Measurements from ENCODE around the gene ATF1. TPM values are rescaled to one million over a fixed set of nuclear protein-coding genes. Genes with fewer than 3 reads are reported as not detected.
A peak's percentile ranks its signal among the peaks of the same experiment; 100 is the strongest.
"Not testable (repeated sequence)": the region's sequence is repeated elsewhere in the genome, so short reads cannot be mapped to it uniquely, and the experiment has no call there.

The ATF1 gene
- polyA plus RNA-seq, 3 donors, result 6.2 to 18.7 (median 12.9) TPM

DNA sequence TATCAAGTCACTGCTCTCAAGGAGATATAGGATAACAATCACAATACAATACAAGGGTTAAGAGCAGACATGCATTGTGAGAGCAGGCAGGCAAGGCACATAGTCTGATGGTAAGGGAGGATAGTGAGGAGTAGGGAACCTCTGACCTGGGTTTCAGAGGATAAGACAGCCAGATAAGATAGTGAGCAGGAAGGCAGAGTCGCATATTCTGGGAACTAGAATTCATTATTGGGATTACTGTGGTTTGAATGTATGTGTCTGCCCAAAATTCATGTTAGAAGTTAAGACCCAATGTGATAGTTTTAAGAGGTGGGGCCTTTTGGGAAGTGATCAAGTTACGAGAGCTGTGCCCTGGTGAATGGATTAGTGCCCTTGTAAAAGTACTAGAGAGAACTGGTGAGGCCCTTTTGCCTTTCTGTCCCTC is 14.4 kb upstream of the ATF1 start:
- WGBS, 3 donors, result 86 to 96% (median 95%) methylated on average over 2 of the region's 2 CpGs
- no peak overlapping the region for H3K27ac ChIP-seq (ENCODE audit: low read depth, low read length)

DNA sequence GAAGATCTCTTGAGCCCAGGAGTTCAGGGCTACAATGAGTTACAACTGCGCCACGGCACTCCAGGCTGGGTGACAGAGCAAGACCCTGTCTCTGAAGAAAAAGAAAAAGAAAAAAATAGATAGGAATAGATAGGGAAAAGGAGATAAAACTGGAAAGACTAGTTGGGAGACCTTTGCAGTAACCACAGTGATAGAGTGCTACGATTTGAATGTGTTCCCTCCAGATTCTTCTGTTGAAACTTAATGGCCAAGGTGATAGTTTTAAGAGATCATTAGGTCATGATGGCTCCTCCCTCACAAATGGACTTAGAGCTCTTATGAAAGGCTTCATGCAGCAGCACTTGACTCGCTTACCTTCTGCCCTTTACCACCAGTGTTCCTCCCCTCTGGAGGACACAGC is 13.5 kb upstream of the ATF1 start:
- 90 to 100% (median 96%) methylated on average over 4 of the region's 4 CpGs for WGBS, 3 donors

DNA sequence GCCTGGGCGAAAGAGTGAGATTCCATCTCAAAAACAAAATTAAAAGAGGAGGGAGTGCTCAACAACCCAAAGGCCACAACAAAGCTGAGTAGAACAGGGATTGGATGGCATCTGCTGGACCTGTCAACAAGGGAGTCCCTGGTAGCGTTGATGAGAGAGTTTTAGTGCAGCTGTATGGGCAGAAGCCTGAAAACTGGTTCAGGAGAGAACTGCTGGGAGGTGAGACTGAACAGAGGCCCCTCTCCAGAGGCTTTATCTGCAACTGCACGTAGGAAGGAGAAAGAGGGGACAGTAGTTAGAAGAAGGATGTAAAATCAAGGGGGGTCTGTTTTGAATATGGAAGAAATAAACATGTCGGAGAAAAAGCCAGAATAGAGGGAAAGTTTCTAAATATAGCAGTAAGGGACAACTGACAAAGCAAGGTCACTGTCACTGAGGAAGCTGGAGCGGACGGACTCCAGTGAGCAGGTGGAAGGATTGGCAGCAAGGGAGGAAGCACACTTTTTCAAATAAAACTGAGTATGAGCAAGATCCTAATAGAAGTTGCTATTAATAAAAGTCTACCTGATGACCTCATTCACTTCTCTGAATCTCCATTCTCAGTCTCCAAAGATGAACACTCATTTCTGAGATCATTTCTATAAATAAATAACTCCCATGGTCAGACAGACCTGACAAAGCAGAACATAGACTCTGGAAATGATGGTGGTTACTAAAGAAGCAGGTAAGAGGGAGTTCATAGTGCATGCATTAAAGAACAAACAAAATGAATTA is 11.8 kb upstream of the ATF1 start:
- no peak overlapping the region for H3K27ac ChIP-seq (ENCODE audit: low read depth, low read length)
- 78 to 82% (median 78%) methylated on average over 6 of the region's 6 CpGs for WGBS, 3 donors

More for the DNA sequence above, 13.5 kb upstream of the ATF1 start:
- no peak overlapping the region for H3K27ac ChIP-seq (ENCODE audit: low read depth, low read length)

DNA sequence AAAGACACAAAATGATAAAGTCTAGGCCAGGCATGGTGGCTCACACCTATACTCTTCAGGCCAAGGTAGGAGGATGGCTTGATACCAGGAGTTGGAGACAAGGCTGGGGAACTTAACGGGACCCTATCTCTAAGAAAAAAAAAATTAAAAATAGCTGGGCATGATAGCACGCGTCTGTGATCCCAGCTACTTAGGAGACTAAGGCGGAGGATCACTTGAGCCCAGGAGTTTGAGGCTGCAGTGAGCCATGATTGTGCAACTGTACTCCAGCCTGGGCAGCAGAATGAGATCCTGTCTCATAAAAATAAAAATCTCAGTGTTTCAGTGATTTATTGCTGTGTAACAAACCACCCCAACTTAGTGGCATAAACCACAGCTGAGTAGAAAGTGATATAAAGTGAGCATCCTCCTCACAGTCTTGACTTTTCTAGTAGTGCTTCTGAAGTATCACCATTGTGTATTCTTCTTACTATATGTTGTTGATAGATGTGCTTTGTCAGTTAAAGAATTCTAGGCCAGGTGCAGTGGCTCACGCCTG is 10.6 kb upstream of the ATF1 start:
- 89 to 90% (median 90%) methylated on average over 5 of the region's 5 CpGs for WGBS, 3 donors
- no peak overlapping the region for H3K27ac ChIP-seq (ENCODE audit: low read depth, low read length)

DNA sequence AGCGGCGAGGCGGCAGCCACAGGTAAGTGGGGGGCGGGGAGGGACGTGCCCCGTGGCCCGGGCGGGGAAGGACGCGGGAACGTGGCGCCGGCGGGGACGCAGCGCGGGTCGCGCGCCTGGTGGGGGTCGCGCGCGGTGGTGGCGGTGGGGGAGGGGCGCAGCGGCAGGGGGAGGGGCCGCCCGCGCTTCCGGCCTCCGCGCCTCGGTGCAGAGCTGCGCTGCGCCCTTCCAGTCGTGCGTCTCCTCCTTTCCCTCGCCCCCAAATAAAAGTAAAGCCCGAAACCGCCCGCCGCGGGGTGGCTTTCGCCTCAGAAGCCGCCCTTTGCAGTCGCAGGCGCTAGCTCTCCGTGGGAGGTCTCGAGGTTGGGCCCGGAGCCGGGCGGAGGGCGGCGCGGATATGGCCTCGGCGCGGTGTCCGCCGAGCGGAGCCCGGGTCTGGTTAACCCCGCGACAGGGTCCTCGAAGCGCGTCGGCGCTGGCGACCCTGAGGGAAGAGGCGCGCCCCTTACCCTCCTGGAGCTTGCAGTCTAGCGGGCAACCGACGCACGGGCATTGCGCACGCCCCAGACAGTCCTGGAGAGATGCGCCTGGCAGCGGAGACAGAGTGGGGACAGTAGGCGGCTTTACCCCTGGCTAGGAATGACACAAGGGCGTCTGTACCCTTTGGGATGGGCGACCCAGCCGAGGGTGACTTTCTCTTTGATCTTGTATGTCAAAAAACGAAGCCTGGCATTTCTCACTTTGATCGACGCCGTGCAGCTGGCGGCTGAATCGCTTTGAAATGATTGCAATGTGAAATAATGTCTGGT is 589 bp downstream of the ATF1 start:
- 0 to 1% (median 0%) methylated on average over 85 to 91 of the region's 91 CpGs for WGBS, 3 donors

DNA sequence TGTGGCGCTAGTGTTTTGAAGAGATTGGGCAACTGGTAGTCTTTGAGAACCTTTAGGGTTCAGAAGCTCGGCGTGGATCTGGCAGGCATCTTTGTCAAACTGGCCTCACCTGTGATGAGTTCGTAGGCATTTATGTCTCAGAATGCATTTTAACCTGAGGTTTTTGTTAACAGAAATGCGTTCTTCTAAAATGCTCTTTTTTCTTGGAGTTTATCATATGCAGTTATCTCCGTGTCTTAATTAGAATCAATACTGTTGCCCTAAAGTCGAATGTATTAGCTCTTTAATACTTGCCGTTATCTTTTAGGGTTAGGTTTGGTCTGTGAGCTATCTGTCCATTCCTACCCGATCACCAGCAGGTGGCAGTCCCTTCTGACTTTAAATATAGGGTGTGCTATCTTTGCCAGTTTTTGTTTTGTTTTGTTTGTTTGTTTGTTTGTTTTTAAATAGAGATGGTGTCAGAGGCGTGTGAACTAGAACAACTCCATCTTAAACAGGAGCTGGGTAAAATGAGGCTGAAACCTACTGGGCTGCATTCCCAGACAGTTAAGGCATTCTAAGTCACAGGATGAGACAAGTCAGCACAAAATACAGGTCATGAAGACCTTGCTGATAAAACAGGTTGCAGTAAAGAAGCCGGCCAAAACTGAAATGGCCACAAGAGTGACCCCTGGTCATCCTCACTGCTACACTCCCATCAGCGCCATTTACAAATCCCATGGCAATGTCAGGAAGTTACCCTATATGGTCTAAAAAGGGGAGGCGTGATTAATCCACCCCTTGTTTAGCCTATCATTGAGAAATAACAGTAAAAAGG is 1.4 kb downstream of the ATF1 start:
- H3K27ac ChIP-seq (ENCODE audit: low read depth, low read length), result no peak overlapping the region
- 10 to 13% (median 11%) methylated on average over 13 of the region's 13 CpGs for WGBS, 3 donors

More for the DNA sequence above, 589 bp downstream of the ATF1 start:
- H3K27ac ChIP-seq (ENCODE audit: low read depth, low read length), result peak overlapping the region; percentile 83

DNA sequence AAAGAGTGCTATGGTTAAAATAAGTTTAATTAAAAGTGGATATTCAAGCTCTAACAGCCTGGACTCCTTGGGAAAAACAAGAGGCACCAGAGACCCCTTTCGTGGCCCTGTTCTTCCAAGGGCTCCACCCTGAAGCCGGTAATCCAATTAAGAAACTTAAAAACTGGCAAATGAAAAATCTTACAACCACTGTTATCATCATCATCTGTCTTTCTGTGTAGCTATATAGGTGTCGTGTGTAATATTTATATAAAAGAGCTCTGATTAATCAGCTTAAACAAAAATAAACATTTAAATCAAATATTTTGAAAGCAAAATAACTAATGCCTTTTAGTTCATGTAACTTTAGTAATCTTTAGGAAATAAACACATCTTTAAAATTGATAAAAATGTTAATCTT is 4.5 kb downstream of the ATF1 start:
- WGBS, 3 donors, result 60 to 91% (median 87%) methylated on average over 3 of the region's 3 CpGs
- no peak overlapping the region for H3K27ac ChIP-seq (ENCODE audit: low read depth, low read length)

DNA sequence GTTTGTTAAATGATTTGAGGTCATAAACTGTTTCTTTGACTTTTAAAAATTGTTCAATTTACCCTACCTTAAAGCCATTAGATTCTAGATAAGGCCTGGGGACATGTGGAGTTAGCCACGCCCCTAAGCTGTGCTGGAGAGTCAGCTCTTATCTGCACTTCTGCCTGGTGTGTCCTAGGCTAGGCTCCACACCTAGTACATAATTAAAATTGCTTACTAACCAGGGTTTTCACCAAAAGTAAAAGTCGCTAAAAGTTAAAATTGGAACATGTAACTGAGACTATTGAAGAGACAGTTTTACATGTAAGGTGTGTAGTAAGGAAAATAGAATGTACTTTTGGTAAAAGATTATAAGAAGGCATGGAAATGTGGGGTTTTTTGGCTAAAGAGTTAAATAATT is 4.9 kb downstream of the ATF1 start:
- not testable (repeated sequence) for H3K27ac ChIP-seq (ENCODE audit: low read depth, low read length)
- WGBS, 3 donors, result 53 to 88% (median 85%) methylated on average over 2 of the region's 2 CpGs

DNA sequence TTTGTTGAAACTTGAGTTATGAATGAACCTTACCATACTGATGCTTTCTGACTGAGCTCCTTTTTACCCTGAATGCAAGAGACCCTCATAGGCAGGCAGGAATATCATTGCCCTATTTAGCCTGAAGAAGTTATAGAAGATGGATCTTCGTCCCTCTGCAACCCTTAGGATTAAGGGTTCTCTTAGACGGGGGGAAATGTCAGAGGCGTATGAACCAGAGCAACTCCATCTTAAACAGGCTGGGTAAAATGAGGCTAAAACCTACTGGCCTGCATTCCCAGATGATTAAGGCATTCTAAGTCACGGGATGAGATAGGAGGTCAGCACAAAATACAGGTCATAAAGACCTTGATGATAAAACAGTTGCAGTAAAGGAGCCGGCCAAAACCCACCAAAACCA is 7.5 kb downstream of the ATF1 start:
- 95 to 98% (median 96%) methylated on average over 5 of the region's 5 CpGs for WGBS, 3 donors

DNA sequence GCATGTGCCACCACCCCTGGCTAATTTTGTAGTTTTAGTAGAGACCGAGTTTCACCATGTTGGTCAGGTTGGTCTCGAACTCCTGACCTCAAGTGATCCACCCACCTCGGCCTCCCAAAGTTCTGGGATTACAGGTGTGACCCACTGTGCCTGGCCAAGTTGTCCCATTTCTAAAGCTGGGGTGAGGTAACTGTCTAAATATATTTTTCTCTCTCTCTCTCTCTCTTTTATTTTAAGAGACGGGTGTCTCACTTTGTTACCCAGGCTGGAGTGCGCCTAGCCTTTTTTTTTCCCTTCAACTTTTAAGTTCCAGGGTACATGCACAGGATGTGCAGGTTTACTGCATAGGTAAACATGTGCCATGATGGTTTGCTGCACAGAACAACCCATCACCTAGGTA is 8.6 kb downstream of the ATF1 start:
- H3K27ac ChIP-seq (ENCODE audit: low read depth, low read length), result no peak overlapping the region
- 95 to 99% (median 96%) methylated on average over 5 of the region's 5 CpGs for WGBS, 3 donors

More for the DNA sequence above, 7.5 kb downstream of the ATF1 start:
- no peak overlapping the region for H3K27ac ChIP-seq (ENCODE audit: low read depth, low read length)

DNA sequence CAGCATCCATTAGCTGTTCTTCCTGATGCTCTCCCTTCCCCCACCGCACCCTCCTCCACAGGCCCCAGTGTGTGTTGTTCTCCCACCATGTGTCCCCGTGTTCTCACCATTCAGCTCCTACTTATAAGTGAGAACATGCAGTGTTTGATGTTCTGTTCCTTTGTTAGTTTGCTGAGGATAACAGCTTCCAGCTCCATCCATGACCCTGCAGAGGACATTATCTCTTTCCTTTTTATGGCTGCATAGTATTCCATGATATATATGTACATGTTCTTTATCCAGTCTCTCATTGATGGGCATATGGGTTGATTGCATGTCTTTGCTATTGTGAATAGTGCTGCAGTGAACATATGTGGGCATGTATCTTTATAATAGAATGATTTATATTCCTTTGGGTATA is 9.0 kb downstream of the ATF1 start:
- 94 to 100% (median 98%) methylated on average over 2 of the region's 2 CpGs for WGBS, 3 donors
- no peak overlapping the region for H3K27ac ChIP-seq (ENCODE audit: low read depth, low read length)

DNA sequence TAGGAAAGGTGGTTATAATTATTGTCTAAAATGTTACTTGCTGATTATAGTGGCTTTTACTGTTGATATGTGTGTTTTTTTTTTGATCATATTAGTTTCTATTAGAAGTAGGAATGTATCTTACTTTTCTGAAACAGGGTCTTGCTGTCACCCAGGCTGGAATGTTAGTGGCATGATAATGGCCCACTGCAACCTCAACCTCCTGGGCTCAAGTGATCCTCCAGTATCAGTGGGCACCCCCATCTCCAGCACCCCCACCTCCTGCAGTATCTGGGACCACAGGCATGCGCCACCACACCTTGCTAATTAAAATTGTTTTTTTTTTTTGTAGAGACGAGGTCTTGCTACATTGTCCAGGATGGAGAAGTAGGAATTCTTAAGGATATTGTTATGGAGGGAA is 11.3 kb downstream of the ATF1 start:
- H3K27ac ChIP-seq (ENCODE audit: low read depth, low read length), result no peak overlapping the region
- WGBS, 3 donors, result 91 to 98% (median 93%) methylated on average over 2 of the region's 2 CpGs

DNA sequence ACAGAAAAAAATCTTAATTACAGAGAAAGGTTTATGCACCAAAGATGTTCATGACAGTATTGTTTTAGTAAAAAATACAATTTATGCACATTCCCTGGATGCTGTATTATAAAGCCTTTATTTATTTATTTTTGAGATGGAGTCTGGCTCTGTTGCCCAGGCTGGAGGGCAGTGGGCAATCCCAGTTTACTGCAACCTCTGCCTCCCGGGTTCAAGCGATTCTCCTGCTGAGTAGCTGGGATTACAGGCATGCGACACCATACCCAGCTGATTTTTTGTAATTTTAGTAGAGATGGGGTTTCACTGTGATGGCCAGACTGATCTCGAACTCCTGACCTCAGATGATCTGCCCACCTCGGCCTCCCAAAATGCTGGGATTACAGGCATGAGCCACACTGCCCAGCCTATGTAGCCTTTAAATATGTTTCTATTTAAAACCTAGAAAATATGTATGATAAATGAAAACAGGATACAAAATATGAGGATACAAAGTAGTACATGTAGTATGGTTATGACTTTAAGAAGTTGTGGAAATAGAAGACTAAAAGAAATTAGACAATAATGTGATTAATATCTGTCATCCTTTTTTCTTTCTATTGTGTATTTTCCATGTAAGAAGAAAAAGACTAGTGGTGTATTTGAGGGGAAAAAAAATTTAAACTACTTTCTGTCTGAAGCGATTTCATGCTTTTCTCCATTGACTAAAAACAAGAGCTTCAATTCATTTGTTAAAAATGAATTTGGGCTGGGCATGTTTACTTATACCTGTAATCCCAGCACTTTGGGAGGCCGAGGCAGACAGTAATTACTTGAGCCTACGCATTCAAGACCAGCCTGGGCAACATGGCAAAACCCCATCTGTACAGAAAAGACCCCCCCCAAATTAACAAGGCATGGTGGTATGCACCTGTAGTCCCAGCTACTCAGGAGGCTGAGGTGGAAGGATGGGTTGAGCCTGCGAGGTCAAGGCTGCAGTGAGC is 13.1 kb downstream of the ATF1 start:
- WGBS, 3 donors, result 92 to 94% (median 92%) methylated on average over 9 of the region's 9 CpGs
- no peak overlapping the region for H3K27ac ChIP-seq (ENCODE audit: low read depth, low read length)

DNA sequence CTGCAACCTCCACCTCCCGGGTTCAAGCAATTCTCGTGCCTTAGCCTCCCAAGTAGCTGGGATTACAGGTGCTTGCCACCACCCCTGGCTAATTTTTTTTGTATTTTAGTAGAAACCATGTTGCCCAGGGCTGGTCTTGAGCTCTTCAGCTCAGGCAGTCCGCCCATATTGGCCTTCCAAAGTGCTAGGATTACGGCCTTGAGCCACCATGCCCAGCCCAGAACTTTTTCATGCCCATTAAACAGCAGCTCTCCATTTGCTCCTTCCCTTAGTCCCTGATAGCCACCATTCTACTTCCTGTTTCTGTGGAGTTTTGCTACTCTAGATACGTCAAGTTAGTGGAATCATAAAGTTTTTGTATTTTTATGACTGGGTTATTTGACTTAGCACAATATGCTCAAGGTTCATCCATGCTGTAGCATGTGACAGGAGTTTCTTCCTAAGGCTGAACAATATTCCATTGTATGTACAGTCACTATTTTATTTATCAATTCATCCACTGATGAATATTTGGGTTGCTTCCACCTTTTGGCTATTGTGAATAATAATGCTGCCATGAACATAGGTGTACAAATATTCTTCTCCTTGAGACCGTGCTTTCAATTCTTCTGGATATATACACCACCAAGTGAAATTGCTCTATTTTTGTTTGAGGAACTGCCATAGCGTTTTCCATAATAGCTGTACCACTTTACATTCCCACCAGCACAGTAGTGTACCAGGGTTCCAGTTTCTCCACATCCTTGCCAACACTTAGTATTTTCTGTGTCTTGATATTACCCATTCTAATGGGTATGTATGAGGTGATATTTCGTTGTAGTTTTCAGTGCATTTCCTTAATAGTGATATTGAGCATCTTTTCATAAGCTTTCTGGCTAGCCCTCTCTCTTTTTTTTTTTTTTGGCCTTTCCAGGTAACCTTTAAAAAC is 15.0 kb downstream of the ATF1 start:
- 92 to 97% (median 94%) methylated on average over 8 of the region's 8 CpGs for WGBS, 3 donors
- no peak overlapping the region for H3K27ac ChIP-seq (ENCODE audit: low read depth, low read length)

DNA sequence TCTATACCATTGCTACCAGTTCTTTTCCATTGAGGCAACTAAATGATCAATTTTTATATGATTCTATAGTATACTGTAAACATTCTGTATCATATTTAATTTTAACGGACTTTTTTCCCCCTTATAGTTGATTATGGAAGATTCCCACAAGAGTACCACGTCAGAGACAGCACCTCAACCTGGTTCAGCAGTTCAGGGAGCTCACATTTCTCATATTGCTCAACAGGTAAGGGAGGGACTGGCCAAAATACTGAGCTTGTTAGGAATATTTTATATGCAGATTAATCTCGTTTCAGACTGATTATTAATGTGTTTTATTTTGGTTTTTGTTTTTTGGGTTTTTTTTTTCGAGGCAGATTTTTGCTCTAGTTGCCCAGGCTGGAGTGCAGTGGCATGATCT is 16.1 kb downstream of the ATF1 start:
- 90 to 94% (median 93%) methylated on average over 4 of the region's 4 CpGs for WGBS, 3 donors

DNA sequence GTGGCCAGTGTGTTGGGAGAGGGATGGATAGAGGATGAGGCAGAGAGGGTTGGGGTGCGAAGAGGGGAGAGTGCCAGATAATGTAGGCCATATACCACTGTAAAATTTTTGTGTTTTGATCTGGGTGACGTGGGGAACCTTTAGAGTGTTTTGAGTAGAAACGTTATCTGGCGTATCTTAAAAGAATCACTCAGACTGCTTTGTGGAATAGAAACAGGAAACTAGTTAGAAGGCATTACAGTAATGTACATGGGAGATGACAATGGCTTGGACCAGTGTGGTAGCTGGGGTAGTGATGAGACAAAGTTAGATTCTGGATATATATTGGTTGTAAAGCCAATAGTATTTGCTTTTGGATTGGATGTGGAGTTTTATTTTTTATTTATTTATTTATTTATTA is 20.6 kb downstream of the ATF1 start:
- 91 to 93% (median 92%) methylated on average over 4 of the region's 4 CpGs for WGBS, 3 donors
- H3K27ac ChIP-seq (ENCODE audit: low read depth, low read length), result no peak overlapping the region

More for the DNA sequence above, 16.1 kb downstream of the ATF1 start:
- no peak overlapping the region for H3K27ac ChIP-seq (ENCODE audit: low read depth, low read length)

Data from adipose tissue (tissue), 3 donors.